Measurements from ENCODE around the gene SCD.

- TF ChIP-seq, protein P1, sequence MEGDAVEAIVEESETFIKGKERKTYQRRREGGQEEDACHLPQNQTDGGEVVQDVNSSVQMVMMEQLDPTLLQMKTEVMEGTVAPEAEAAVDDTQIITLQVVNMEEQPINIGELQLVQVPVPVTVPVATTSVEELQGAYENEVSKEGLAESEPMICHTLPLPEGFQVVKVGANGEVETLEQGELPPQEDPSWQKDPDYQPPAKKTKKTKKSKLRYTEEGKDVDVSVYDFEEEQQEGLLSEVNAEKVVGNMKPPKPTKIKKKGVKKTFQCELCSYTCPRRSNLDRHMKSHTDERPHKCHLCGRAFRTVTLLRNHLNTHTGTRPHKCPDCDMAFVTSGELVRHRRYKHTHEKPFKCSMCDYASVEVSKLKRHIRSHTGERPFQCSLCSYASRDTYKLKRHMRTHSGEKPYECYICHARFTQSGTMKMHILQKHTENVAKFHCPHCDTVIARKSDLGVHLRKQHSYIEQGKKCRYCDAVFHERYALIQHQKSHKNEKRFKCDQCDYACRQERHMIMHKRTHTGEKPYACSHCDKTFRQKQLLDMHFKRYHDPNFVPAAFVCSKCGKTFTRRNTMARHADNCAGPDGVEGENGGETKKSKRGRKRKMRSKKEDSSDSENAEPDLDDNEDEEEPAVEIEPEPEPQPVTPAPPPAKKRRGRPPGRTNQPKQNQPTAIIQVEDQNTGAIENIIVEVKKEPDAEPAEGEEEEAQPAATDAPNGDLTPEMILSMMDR (IDR thresholded peaks at IDR 0.05) = no peak
- TF ChIP-seq POLR2AphosphoS5 (IDR thresholded peaks at IDR 0.05) = no peak
Observed at GRCh38 chr10:100315615-100316014, 31.4 kb upstream of the SCD start.
